CD4-positive, alpha-beta T cell treated with Interleukin-4 for 4 hours (primary cell): ENCODE results near the gene DMAC2L.
"Not testable (repeated sequence)": the region's sequence is repeated elsewhere in the genome, so short reads cannot be mapped to it uniquely, and the experiment has no call there.

Experiments used
- DNase-seq: peaks from one replicate; pipeline ENCODE4 v3.0.0-alpha.2; 2020

DMAC2L gene

GRCh38 chr14:50311972-50312733 is at the start of gene DMAC2L, which contains the start of gene L2HGDH:
TSS of gene DMAC2L (plus strand) at chr14:50312324. CDS start at chr14:50321488, 9,164 bp downstream.
TSS of gene L2HGDH (minus strand) at chr14:50312229. CDS start at chr14:50312150, 79 bp downstream.
- DNase-seq, result peak; percentile 89

GRCh38 chr14:50262865-50263264 is 49.3 kb upstream of the DMAC2L start:
- DNase-seq, result no peak

DNA sequence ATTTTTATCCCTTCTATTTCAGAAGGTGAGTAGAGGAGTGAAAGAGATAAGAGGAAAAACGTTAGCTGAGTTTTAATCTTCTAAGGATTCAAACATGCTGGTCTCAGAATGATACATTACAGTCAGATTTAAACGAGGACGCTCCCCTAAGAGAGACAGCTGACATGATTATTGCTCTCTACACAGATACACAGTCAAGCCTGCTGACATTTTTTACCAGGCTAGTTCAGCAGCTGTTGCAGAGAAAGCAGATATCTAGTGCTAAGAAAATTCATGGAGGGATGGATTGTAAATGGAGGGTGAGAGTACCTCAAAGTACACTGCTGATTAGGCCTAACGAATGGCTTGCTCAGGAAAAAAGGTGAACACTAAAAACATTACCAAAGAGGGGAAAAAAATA is 48.8 kb upstream of the DMAC2L start:
- no peak for DNase-seq

- DNase-seq, result no peak
Measured at GRCh38 chr14:50265029-50265428, 47.1 kb upstream of the DMAC2L start.

- DNase-seq, result no peak
Measured at GRCh38 chr14:50270932-50271331, 41.2 kb upstream of the DMAC2L start.

GRCh38 chr14:50272498-50272897 is 39.6 kb upstream of the DMAC2L start:
- DNase-seq, result no peak

- DNase-seq, result no peak
Measured at GRCh38 chr14:50285861-50286260, 26.3 kb upstream of the DMAC2L start.

- no peak for DNase-seq
Measured at GRCh38 chr14:50288146-50288545, 24.0 kb upstream of the DMAC2L start.

- no peak for DNase-seq
Measured at GRCh38 chr14:50290306-50290705, 21.8 kb upstream of the DMAC2L start.

DNA sequence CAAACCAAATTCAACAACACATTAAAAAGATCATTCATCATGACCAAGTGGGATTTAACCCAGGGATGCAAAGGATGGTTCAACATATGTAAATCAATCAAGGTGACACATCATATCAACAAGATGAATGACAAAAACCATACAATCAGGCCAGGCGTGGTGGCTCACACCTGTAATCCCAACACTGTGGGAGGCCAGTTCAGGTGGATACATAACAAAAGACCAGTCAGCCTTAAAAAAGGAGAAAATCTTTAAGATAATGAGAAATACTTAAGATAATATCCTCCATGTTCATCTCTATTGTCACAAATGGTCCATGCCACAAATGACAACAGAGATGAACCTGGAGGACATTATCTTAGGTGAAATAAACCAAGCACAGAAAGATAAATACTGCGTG is 12.5 kb upstream of the DMAC2L start:
- DNase-seq, result no peak

DNA sequence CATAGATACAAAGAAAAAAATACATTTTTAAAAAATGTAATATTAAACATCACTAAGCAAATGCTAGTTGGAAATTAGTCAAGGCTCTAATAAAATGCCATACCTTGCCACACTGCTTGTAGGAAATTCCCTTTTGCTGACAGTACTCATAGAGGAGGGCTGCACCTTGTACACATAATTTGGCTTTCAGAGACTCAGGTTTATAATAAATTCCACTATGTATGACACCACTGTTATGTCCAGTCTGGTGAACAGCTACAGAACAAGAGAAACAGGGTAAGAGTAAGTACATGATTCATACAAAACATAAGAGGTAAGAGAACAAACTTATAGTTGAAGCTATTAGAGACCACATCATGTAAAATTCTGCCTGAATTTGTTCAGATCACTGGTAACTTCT is 10.2 kb upstream of the DMAC2L start:
- DNase-seq, result no peak

GRCh38 chr14:50303744-50304471 is 8.2 kb upstream of the DMAC2L start:
- DNase-seq, result no peak

DNA sequence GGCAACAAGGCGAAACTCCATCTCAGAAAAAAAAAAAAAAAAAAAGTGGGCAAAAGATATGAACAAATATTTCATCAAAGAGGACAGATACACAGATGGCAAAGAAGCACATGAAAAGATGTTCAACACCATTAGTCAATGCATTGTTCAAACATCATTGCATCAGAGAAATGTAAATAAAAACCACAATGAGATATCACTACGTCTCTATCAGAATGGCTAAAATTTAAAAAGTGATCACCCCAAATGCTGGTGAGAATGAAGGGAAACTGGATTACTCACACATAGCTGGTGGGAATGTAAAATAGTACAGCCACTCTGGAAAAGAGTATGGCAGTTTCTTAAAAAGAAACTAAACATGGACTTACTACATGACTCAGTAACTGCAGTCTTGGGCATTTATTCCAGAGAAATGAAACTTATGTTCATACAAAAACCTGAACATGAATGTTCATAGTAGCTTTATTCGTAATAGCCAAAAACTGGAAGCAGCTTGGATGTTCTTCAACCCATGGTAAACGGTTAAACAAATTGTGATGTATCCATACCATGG is 3.7 kb upstream of the DMAC2L start:
- no peak for DNase-seq

- no peak for DNase-seq
Measured at GRCh38 chr14:50310445-50310844, 1.7 kb upstream of the DMAC2L start.

DNA sequence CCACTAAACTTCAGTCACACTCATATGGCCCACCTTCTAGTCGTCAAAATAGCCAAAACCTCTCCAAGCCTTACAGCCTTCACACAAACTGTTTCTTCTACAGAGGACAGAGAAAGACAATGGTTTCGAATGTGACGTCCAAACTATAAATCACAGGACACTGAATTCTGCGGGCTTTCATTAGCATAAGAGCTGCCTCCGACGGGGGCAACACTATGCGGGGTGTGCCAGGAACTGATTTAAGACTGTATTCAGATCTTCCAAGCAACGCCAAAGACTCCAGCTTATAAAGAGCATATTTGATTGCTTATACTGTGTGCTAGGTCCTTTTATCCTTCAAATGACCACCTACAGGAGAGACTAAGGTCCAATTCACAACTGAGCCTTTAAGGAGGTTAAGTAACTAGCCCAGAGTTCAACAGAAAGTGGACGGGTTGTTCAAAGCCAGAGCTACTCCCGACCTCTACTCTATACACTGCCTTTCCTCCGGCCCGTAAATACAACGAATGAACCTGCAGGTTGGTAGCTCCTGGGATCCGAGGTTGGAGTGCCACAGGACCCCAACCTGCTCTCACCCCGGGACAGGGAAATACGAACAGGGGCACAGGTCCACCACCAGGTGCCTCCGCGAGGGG is 670 bp upstream of the DMAC2L start:
- no peak for DNase-seq

DNA sequence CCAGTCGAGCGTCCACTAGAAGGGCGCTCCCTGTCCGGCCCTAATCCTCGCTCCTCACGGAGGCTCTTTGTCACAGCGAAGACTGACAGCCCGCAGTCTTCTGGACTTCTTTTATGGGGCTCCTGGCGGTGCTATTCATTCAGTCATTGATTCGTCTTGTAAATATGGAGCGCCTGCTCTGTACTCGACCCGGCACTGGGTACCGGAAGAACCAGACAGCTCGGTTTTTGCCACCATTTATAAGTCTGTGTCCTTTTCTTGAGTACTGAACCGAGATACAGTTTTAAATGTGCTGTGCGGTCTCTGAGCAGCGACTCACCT is 570 bp downstream of the DMAC2L start:
- DNase-seq, result peak; percentile 57

GRCh38 chr14:50314098-50314497 is 2.0 kb downstream of the DMAC2L start:
- DNase-seq, result not testable (repeated sequence)

- peak; percentile 41 for DNase-seq
Measured at GRCh38 chr14:50318031-50318626, 6.0 kb downstream of the DMAC2L start.

- DNase-seq, result no peak
Measured at GRCh38 chr14:50319293-50319692, 7.2 kb downstream of the DMAC2L start.

- DNase-seq, result no peak
Measured at GRCh38 chr14:50319721-50320120, 7.6 kb downstream of the DMAC2L start.

- DNase-seq, result no peak
Measured at GRCh38 chr14:50320283-50320682, 8.2 kb downstream of the DMAC2L start.

- peak; percentile 95 for DNase-seq
Measured at GRCh38 chr14:50321009-50321660, 9.0 kb downstream of the DMAC2L start.

- DNase-seq, result no peak
Measured at GRCh38 chr14:50331596-50331995, 19.5 kb downstream of the DMAC2L start.
